H1 (cell line): ENCODE results near the gene SIRT6. TPM values are rescaled to one million over a fixed set of nuclear protein-coding genes. Genes with fewer than 3 reads are reported as not detected.

Experiments
- CTCF ChIA-PET: fragments of 300-600 bp; sonication (Branson Sonifier 250); formaldehyde crosslinking; loops from one replicate; lab custom pipeline; 2021; ENCODE audit not compliant: partially characterized antibody; lab: Charles Lee
- POLR2A ChIA-PET: fragments of 300-600 bp; sonication (Branson Sonifier 250); formaldehyde crosslinking; loops from one replicate; lab custom pipeline; 2021; ENCODE audit warnings: inconsistent platforms; ENCODE audit not compliant: partially characterized antibody; lab: Charles Lee
- DNase-seq, 2 experiments: peaks; one replicate each; pipeline versions ENCODE4 v3.0.0 to v3.0.0-alpha.2; 2010 to 2022; ENCODE audit warnings: low spot score in 2 of 2, low read depth in 1 of 2, mixed read lengths in 1 of 2
- FAIRE-seq: peaks from 2 replicates; lab custom pipeline; 2011; peaks lifted over from hg19 to GRCh38; lab: Jason Lieb, UNC
- H2AFZ ChIP-seq: 2 replicates; pipeline ENCODE4 v1.8.1; 2012; ENCODE audit warnings: low read length, inconsistent platforms
- H2AK5ac ChIP-seq: 2 replicates; pipeline ENCODE4 v1.6.1; 2013; ENCODE audit warnings: low read depth, low read length
- H2BK120ac ChIP-seq: replicated peaks from 2 replicates; pipeline ENCODE3; 2013; ENCODE audit warnings: low read depth, low read length, inconsistent platforms
- H2BK12ac ChIP-seq: 2 replicates; pipeline ENCODE4 v1.6.1; 2013; ENCODE audit warnings: low read depth, low read length
- H2BK15ac ChIP-seq: 2 replicates; pipeline ENCODE4 v1.6.1; 2013; ENCODE audit warnings: low read length
- H2BK20ac ChIP-seq: 2 replicates; pipeline ENCODE4 v1.6.1; 2013; ENCODE audit warnings: low read length
- H2BK5ac ChIP-seq: 2 replicates; pipeline ENCODE4 v1.6.1; 2013; ENCODE audit warnings: low read depth, low read length
- H3K14ac ChIP-seq: 2 replicates; pipeline ENCODE4 v1.6.1; 2013; ENCODE audit warnings: inconsistent platforms; ENCODE audit not compliant: insufficient read length
- H3K18ac ChIP-seq: 2 replicates; pipeline ENCODE4 v1.6.1; 2013; ENCODE audit warnings: low read length; ENCODE audit errors: extremely low read depth
- H3K23ac ChIP-seq: 2 replicates; pipeline ENCODE4 v1.6.1; 2013; ENCODE audit warnings: inconsistent platforms; ENCODE audit not compliant: insufficient read length
- H3K23me2 ChIP-seq: 2 replicates; pipeline ENCODE4 v1.6.1; 2013; ENCODE audit warnings: low read depth, low read length
- H3K27ac ChIP-seq: 2 replicates; pipeline ENCODE4 v1.6.1; 2011; ENCODE audit warnings: low read depth, low read length, inconsistent platforms
- H3K27me3 ChIP-seq, 4 experiments: replicated peaks in 1 of 4; 1 replicate in 1 of 4; 2 replicates in 3 of 4; pipeline versions ENCODE4 v1.6.1 to v1.8.1; 2011 to 2013; ENCODE audit warnings: low read length in 3 of 4, mild to moderate bottlenecking in 3 of 4, inconsistent platforms in 2 of 4, mixed read lengths in 2 of 4, moderate library complexity in 1 of 4; ENCODE audit not compliant: control insufficient read depth in 3 of 4, insufficient read depth in 3 of 4; ENCODE audit errors: extremely low read depth in 1 of 4
- H3K36me3 ChIP-seq, 4 experiments: 2 replicates each; pipeline versions ENCODE4 v1.6.1 to v1.8.1; 2011 to 2013; ENCODE audit warnings: mild to moderate bottlenecking in 4 of 4, low read length in 3 of 4, moderate library complexity in 2 of 4, control low read depth in 1 of 4, inconsistent platforms in 1 of 4; ENCODE audit not compliant: insufficient read depth in 4 of 4, control insufficient read depth in 2 of 4
- H3K4ac ChIP-seq: replicated peaks from 2 replicates; pipeline ENCODE3; 2013; ENCODE audit warnings: low read length, low read depth, mixed read lengths, inconsistent platforms; ENCODE audit not compliant: insufficient read length
- H3K4me1 ChIP-seq, 4 experiments: replicated peaks in 1 of 4; 1 replicate in 1 of 4; 2 replicates in 3 of 4; pipeline versions ENCODE4 v1.6.1 to v1.8.1; 2011 to 2013; ENCODE audit warnings: low read length in 3 of 4, inconsistent platforms in 2 of 4, mixed read lengths in 1 of 4; ENCODE audit not compliant: insufficient read depth in 4 of 4, control insufficient read depth in 3 of 4
- H3K4me2 ChIP-seq, 2 experiments: 2 replicates each; pipeline versions ENCODE4 v1.6.1 to v1.8.1; 2011 to 2013; ENCODE audit warnings: low read depth in 2 of 2, low read length in 2 of 2, control low read depth in 1 of 2, inconsistent platforms in 1 of 2, mild to moderate bottlenecking in 1 of 2; ENCODE audit not compliant: insufficient read depth in 1 of 2
- H3K4me3 ChIP-seq, 4 experiments: fragments of 200-600, 300-600 bp in 1 of 4; sonication (generic), shearing (Covaris generic), sonication (Bioruptor Twin) in 1 of 4; 2 replicates each; pipeline versions ENCODE4 v1.5.1 to v1.8.1; 2011 to 2016; ENCODE audit warnings: low read length in 4 of 4, low read depth in 3 of 4, control low read depth in 2 of 4, inconsistent platforms in 2 of 4, mild to moderate bottlenecking in 2 of 4, mixed read lengths in 1 of 4, moderate library complexity in 1 of 4; ENCODE audit not compliant: insufficient read depth in 2 of 4; ENCODE audit errors: extremely low read depth in 1 of 4
- H3K56ac ChIP-seq: replicated peaks from 2 replicates; pipeline ENCODE3; 2013; ENCODE audit warnings: low read depth, mild to moderate bottlenecking, mixed read lengths, low read length, inconsistent platforms; ENCODE audit not compliant: insufficient read length
- H3K79me1 ChIP-seq: 2 replicates; pipeline ENCODE4 v1.6.1; 2013; ENCODE audit warnings: low read depth, low read length, control low read depth
- H3K79me2 ChIP-seq, 2 experiments: 2 replicates each; pipeline versions ENCODE4 v1.6.1 to v1.8.1; 2012 to 2013; ENCODE audit warnings: low read length in 2 of 2, mild to moderate bottlenecking in 2 of 2, inconsistent platforms in 1 of 2; ENCODE audit not compliant: insufficient read depth in 2 of 2, control insufficient read depth in 1 of 2
- H3K9ac ChIP-seq, 4 experiments: replicated peaks in 1 of 4; 1 replicate in 1 of 4; 2 replicates in 3 of 4; pipeline versions ENCODE4 v1.6.1 to v1.8.1; 2011 to 2013; ENCODE audit warnings: low read depth in 3 of 4, low read length in 3 of 4, control low read depth in 2 of 4, mild to moderate bottlenecking in 2 of 4, moderate library complexity in 2 of 4, inconsistent platforms in 1 of 4; ENCODE audit errors: extremely low read depth in 1 of 4
- H3K9me3 ChIP-seq, 2 experiments: 2 replicates each; pipeline versions ENCODE4 v1.6.1 to v1.8.1; 2012 to 2013; ENCODE audit warnings: mild to moderate bottlenecking in 2 of 2, moderate library complexity in 2 of 2, control low read depth in 1 of 2, inconsistent platforms in 1 of 2, low read depth in 1 of 2, low read length in 1 of 2, mixed read lengths in 1 of 2; ENCODE audit not compliant: insufficient read depth in 2 of 2
- H4K20me1 ChIP-seq, 2 experiments: replicated peaks in 1 of 2; 2 replicates each; pipeline versions ENCODE3 to v1.8.1; 2011 to 2013; ENCODE audit warnings: inconsistent platforms in 2 of 2, low read length in 2 of 2, mild to moderate bottlenecking in 1 of 2; ENCODE audit not compliant: insufficient read depth in 2 of 2, control insufficient read depth in 1 of 2
- H4K5ac ChIP-seq: 2 replicates; pipeline ENCODE4 v1.6.1; 2013; ENCODE audit warnings: low read length, low read depth, mixed read lengths, inconsistent platforms; ENCODE audit not compliant: insufficient read length
- H4K8ac ChIP-seq: 2 replicates; pipeline ENCODE4 v1.8.0; 2013; ENCODE audit warnings: mild to moderate bottlenecking, moderate library complexity, low read length, inconsistent platforms; ENCODE audit not compliant: insufficient read depth; ENCODE audit errors: extremely low read depth
- H4K91ac ChIP-seq: replicated peaks from 2 replicates; pipeline ENCODE3; 2013; ENCODE audit warnings: low read length, mixed read lengths, inconsistent platforms; ENCODE audit not compliant: insufficient read length
- BCL11A ChIP-seq, 2 experiments: IDR thresholded peaks; one replicate each; pipeline ENCODE4 v1.6.1; 2011; ENCODE audit warnings: low read depth in 2 of 2, low read length in 2 of 2, mild to moderate bottlenecking in 2 of 2
- CBX5 ChIP-seq: fragments of 300-800, 300-1000 bp; sonication (generic); IDR thresholded peaks from 2 replicates; pipeline ENCODE4 v1.7.1; 2016; ENCODE audit warnings: antibody characterized with exemption, low read length, low read depth
- CTCF ChIP-seq, 3 experiments: IDR thresholded peaks; 1 replicate in 2 of 3; 2 replicates in 1 of 3; pipeline versions ENCODE4 v1.5.1 to v1.6.1; 2011; ENCODE audit warnings: low read length in 3 of 3, mild to moderate bottlenecking in 3 of 3, inconsistent platforms in 2 of 3, low read depth in 1 of 3, moderate library complexity in 1 of 3; ENCODE audit not compliant: insufficient read depth in 1 of 3; ENCODE audit errors: control extremely low read depth in 1 of 3
- GABPA ChIP-seq: IDR thresholded peaks from 2 replicates; pipeline ENCODE4 v1.6.1; 2011; ENCODE audit warnings: mild to moderate bottlenecking, low read length, moderate library complexity, borderline replicate concordance; ENCODE audit not compliant: insufficient read depth
- KDM1A ChIP-seq: fragments of 200-600, 300-600 bp; sonication (generic); IDR thresholded peaks from 2 replicates; pipeline ENCODE4 v1.7.1; 2016; ENCODE audit warnings: mild to moderate bottlenecking, low read length, borderline replicate concordance
- MAFK ChIP-seq: IDR thresholded peaks from 2 replicates; pipeline ENCODE4 v1.6.1; 2012; ENCODE audit warnings: low read depth, mild to moderate bottlenecking, improper control_type of control experiment, low read length
- RNF2 ChIP-seq: fragments of 200-900, 300-1000 bp; sonication (generic); IDR thresholded peaks from 2 replicates; pipeline ENCODE4 v1.7.1; 2016; ENCODE audit warnings: borderline replicate concordance, low read depth, mild to moderate bottlenecking, antibody characterized with exemption, low read length; ENCODE audit not compliant: poor library complexity, severe bottlenecking; ENCODE audit errors: missing control alignments
- SIX5 ChIP-seq: IDR thresholded peaks from 2 replicates; pipeline ENCODE4 v1.6.1; 2011; ENCODE audit warnings: mild to moderate bottlenecking, low read depth, low read length
- SP4 ChIP-seq: IDR thresholded peaks from 2 replicates; pipeline ENCODE4 v1.6.1; 2012; ENCODE audit warnings: low read length, inconsistent platforms
- TCF12 ChIP-seq: IDR thresholded peaks from 2 replicates; pipeline ENCODE4 v1.6.1; 2011; ENCODE audit warnings: low read depth, mild to moderate bottlenecking, low read length
- WGBS, 2 experiments: shearing (Covaris generic) in 1 of 2; methylation state at CpG; one replicate each; pipeline versions ENCODE4 v1.1.6 to v1.1.7; 2013 to 2015; ENCODE audit warnings: low lambda C conversion rate in 2 of 2, mixed read lengths in 2 of 2, inconsistent platforms in 1 of 2, low coverage in 1 of 2, missing lambda C conversion rate in 1 of 2; ENCODE audit not compliant: insufficient replicate concordance in 2 of 2, insufficient coverage in 1 of 2, insufficient read length in 1 of 2; ENCODE audit errors: extremely low coverage in 1 of 2, missing lambda C conversion rate in 1 of 2; 5-methylcytosine and 5-hydroxymethylcytosine counted together
- polyA plus RNA-seq, 7 experiments: library from polyadenylated mRNA; depleted of rRNA in 3 of 7; stranded (reverse) in 5 of 7; unstranded in 2 of 7; fragments of >200 nt in 5 of 7; fragments of 200-250 nt in 2 of 7; gene quantifications; 1 replicate in 5 of 7; 2 replicates in 1 of 7; 4 replicates in 1 of 7; pipeline versions ENCODE4 v1.2.1 to v1.2.3, GENCODE V29; 2011 to 2013; ENCODE audit warnings: missing spikeins in 2 of 7, mixed read lengths in 2 of 7
- total RNA-seq: library from RNA; stranded (reverse); fragmentation: NEBNext Ultra II Directional; extraction: Animal tissue kit (Norgen Biotek cat#: 25700); gene quantifications from 2 replicates; pipeline ENCODE4 v1.2.1, GENCODE V29; 2021

Gene SIRT6
- total and polyA plus RNA-seq, 2 of the 8 experiments (the other 6 are each of a cell fraction or from before 2014, with no cell fraction given) = 25.2 to 27.0 TPM

GRCh38 chr19:4206818-4207484 is 24.6 kb upstream of the SIRT6 start:
- H3K4me2 ChIP-seq = no peak overlapping the region
- TF ChIP-seq CBX5 (no peak), BCL11A (IDR thresholded peaks at IDR 0.05; ENCODE audit: low read depth in 2 of 2, low read length in 2 of 2) (no peak), KDM1A (peak; percentile 33; the same call in 1 of the 2 replicates), GABPA (no peak), MAFK (no peak), SIX5 (no peak), RNF2 (no peak), TCF12 (no peak), CTCF (IDR thresholded peaks at IDR 0.05; ENCODE audit: control extremely low read depth in 1 of 3, insufficient read depth in 1 of 3, low read depth in 1 of 3, low read length in 3 of 3) (peak in 2 of 3 experiments; percentile 15 to 20; a peak in 2 of 4 replicates), SP4 (no peak)

More at GRCh38 chr19:4206818-4207484, 24.6 kb upstream of the SIRT6 start:
- no peak overlapping the region for H2BK20ac ChIP-seq
- H4K91ac ChIP-seq = no peak overlapping the region
- no peaks in the 10 kb centered on the region for H3K79me2 ChIP-seq
- H3K18ac ChIP-seq = no peak overlapping the region
- H3K4me1 ChIP-seq = no peaks in the 10 kb centered on the region; a peak in 1 of 7 replicates
- H3K27ac ChIP-seq = no peak overlapping the region
- no peaks in the 10 kb centered on the region for H3K23me2 ChIP-seq
- H3K9ac ChIP-seq = no peak overlapping the region
- no peaks in the 10 kb centered on the region for H4K20me1 ChIP-seq
- no peak overlapping the region for H3K23ac ChIP-seq
- no peaks in the 10 kb centered on the region for H3K79me1 ChIP-seq
- H3K4me3 ChIP-seq = no peak overlapping the region
- CTCF ChIA-PET = interaction anchor here (0.6 to 2.9 kb wide), 6 partner anchors 19 to 444 kb away, joined by 3 to 20 read pairs (median 4); partner anchors contain the start of gene MRPL54
- no peak overlapping the region for H3K14ac ChIP-seq
- no peak for FAIRE-seq
- H3K4ac ChIP-seq = no peak overlapping the region
- H3K36me3 ChIP-seq = no peaks in the 10 kb centered on the region
- no peak overlapping the region for H2AK5ac ChIP-seq
- H2BK120ac ChIP-seq = no peak overlapping the region
- H2AFZ ChIP-seq = no peak overlapping the region
- POLR2A ChIA-PET = interaction anchor here (0.9 to 1.9 kb wide), 3 partner anchors 10 to 221 kb away, joined by 3 to 7 read pairs (median 6); partner anchors contain the start of gene EEF2
- H2BK12ac ChIP-seq = no peak overlapping the region
- H3K56ac ChIP-seq = no peak overlapping the region
- no peak overlapping the region for H2BK5ac ChIP-seq
- no peaks in the 10 kb centered on the region for H3K9me3 ChIP-seq
- no peak for DNase-seq
- no peaks in the 10 kb centered on the region for H3K27me3 ChIP-seq
- 87% methylated on average over 10 of the region's 10 CpGs; no CpG with 5 or more reads in 1 of the 2 experiments for WGBS, 2 experiments
- 0 out of 2 replicates have a peak overlapping the region, but pooled peaks have one; percentile 31 for H4K8ac ChIP-seq
- H4K5ac ChIP-seq = no peak overlapping the region
- no peak overlapping the region for H2BK15ac ChIP-seq
